ENCODE results near the gene HDDC2.

DNA sequence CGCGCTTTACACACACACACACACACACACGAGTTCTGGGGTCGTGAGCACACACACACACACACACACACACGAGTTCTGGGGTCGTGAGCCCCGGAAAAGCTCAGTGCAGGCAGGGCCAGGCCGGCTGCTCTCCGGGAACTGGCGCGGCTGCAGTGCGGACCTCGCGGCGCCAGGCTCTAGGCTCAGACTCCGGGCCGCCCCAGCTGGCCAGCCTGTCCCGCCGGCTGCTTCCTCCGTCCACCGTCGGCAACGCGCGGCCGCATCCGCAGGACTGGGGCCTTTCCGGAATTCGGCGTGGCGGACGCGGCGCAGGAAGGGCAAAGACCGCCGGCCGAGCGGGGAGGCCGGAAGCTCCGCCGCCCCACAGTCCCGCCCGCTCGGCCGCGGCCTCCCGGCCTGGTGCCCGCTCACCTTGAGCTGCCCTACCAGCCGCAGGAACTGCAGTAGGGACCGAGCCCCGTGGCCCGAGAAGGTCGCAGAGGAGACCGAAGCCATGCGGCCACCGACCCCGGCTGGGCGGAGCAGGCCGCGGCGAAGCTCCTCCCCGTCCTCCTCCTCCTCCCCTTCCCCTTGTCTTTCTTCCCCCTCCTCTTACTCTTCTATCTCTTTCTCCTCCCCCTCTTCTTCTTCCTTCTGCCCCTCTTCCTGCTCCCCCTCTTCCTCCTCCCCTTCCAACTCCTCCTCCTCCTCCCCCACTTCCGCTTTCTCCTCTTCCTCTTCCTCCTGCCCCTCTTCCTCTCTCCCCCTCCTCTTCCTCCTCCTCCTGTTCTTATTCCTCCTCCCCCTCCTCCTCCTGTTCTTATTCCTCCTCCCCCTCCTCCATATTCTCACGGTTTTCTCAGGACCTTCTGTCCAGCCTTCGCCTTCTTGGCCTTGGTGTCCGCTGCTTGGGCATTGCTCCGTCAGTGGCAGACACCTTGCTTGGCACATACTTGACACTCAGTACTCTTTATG, at the start of gene HDDC2:
- TF ChIP-seq SP1 (IDR thresholded peaks at IDR 0.05), result no peak
- no peak for TF ChIP-seq ZNF384 (IDR thresholded peaks at IDR 0.05)
- no peak for TF ChIP-seq ARNT (IDR thresholded peaks at IDR 0.05)
- TF ChIP-seq, protein P1, sequence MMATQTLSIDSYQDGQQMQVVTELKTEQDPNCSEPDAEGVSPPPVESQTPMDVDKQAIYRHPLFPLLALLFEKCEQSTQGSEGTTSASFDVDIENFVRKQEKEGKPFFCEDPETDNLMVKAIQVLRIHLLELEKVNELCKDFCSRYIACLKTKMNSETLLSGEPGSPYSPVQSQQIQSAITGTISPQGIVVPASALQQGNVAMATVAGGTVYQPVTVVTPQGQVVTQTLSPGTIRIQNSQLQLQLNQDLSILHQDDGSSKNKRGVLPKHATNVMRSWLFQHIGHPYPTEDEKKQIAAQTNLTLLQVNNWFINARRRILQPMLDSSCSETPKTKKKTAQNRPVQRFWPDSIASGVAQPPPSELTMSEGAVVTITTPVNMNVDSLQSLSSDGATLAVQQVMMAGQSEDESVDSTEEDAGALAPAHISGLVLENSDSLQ (IDR thresholded peaks at IDR 0.05), result peak; percentile 59; the same call in 1 of the 2 replicates
- TF ChIP-seq FOXA1 (IDR thresholded peaks at IDR 0.05), result no peak
- no peak for TF ChIP-seq CTBP1 (IDR thresholded peaks at IDR 0.05; ENCODE audit: borderline replicate concordance)
